Measurements from ENCODE around the gene LMAN2L. TPM values are rescaled to one million over a fixed set of nuclear protein-coding genes. Genes with fewer than 3 reads are reported as not detected.

Gene LMAN2L
- total RNA-seq, 1 donor, result 31.1 TPM

GRCh38 chr2:96760036-96760985, 20.4 kb upstream of the LMAN2L start, which contains the start of gene CNNM4:
Gene CNNM4, plus strand, starts transcription at chr2:96760902. Its CDS starts 98 bp downstream, at chr2:96761000.
- DNase-seq (ENCODE audit: low read depth), result peak; percentile 94
- no peak for TF ChIP-seq CTCF (IDR thresholded peaks at IDR 0.05; ENCODE audit: insufficient read depth, low read depth, low read length)
- H3K4me3 ChIP-seq (ENCODE audit: low read depth, low read length), result peak within 1 kb of the TSS; percentile 77

- TF ChIP-seq CTCF (IDR thresholded peaks at IDR 0.05; ENCODE audit: insufficient read depth, low read depth, low read length), result no peak
- DNase-seq (ENCODE audit: low read depth), result no peak
- H3K4me3 ChIP-seq (ENCODE audit: low read depth, low read length), result no peak overlapping the region
Observed at GRCh38 chr2:96759548-96759947, 19.7 kb upstream of the LMAN2L start.

- no peak for TF ChIP-seq CTCF (IDR thresholded peaks at IDR 0.05; ENCODE audit: insufficient read depth, low read depth, low read length)
- no peak for DNase-seq (ENCODE audit: low read depth)
- H3K4me3 ChIP-seq (ENCODE audit: low read depth, low read length), result no peak overlapping the region
Observed at GRCh38 chr2:96758987-96759386, 19.1 kb upstream of the LMAN2L start.

- DNase-seq (ENCODE audit: low read depth), result no peak
- TF ChIP-seq CTCF (IDR thresholded peaks at IDR 0.05; ENCODE audit: insufficient read depth, low read depth, low read length), result no peak
Observed at GRCh38 chr2:96757477-96757860, 17.6 kb upstream of the LMAN2L start.

GRCh38 chr2:96756788-96757476, 17.1 kb upstream of the LMAN2L start:
- no peak for TF ChIP-seq CTCF (IDR thresholded peaks at IDR 0.05; ENCODE audit: insufficient read depth, low read depth, low read length)
- H3K4me3 ChIP-seq (ENCODE audit: low read depth, low read length), result no peak overlapping the region
- DNase-seq (ENCODE audit: low read depth), result no peak

More at GRCh38 chr2:96757477-96757860, 17.6 kb upstream of the LMAN2L start:
- H3K4me3 ChIP-seq (ENCODE audit: low read depth, low read length), result no peak overlapping the region

GRCh38 chr2:96754317-96754716, 14.5 kb upstream of the LMAN2L start:
- DNase-seq (ENCODE audit: low read depth), result no peak
- no peak for TF ChIP-seq CTCF (IDR thresholded peaks at IDR 0.05; ENCODE audit: insufficient read depth, low read depth, low read length)

More at GRCh38 chr2:96754317-96754716, 14.5 kb upstream of the LMAN2L start:
- no peak overlapping the region for H3K4me3 ChIP-seq (ENCODE audit: low read depth, low read length)

All from fibroblast of villous mesenchyme (primary cell).